NCI-H1105 treated with DMSO at 0.1 percent for 48 hours (cell line): ENCODE measurements around the gene WDR86.
A peak's percentile ranks its signal among the peaks of the same experiment; 100 is the strongest.

ENCODE experiments used
- DNase-seq: peaks from one replicate; lab custom pipeline; 2025; lab: John Stamatoyannopoulos, UW

The WDR86 gene

DNA sequence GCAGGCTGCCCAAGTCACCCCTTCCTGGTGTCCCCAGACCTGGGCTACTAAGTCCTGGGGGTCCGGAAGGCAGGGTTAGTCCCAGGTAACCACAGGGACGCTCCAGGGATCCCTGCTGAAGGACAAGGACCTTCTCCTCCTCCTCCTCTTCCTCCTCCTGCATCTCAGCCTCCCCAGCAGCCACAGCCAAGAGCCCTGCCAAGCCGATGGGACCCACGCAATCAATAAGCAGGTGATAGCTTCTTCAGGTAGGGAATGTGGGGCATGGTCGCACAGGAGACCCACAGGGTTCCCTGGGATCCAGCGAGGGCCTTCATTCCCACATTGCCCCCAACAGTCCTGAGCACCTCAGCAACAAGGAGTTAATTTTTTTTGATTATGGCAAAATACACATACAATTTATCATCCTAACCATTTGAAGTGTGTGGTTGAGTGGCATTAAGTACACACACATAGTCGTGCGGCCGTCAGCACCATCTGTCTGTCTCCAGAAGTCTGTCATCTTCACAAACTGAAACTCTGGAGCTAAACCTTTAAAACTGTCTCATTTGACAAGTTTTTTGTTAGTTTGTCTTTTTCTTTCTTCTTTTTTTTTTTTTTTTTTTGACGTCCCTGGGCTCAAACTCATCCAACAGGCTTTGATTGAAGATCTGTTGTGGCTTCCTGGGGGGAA is 18.0 kb upstream of the WDR86 start:
- no peak for DNase-seq

DNA sequence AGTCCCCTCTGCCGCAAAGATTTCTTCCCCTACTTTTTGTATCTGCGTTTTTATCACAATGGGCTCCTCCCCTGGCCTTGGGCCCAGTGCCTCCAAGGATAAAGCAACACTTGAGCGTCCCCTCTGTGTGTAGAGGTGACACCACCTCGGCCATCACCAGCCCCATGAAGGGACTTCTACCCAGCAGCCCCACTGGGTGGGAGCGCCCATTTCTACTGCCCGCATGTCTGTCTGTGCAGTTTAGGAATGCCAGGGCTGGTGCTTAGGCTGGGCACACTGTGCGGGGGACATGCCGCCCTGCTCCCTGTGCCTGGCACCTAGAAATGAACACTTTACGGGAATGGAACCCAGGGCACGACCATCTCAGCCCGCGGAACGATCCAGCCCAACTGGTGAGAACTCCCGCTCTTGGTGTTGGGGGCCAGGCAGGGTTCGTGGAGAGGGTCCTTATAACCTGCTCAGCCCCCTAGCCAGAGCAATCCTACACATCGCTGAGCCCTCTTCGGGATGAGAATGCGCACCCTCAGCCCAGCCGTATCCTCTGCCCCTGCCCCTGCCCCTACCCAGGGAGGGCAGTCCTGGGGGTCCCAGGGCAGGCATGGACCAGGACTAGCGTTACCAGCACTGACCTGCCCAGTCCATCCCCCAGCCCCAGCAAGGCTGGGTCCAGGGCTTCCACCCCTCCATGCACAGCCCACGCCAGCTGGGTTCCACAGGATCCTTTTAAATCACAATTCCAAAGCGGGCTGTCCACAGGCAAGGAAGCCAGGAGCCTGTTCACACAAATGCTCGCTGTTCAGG is 17.3 kb upstream of the WDR86 start:
- DNase-seq = no peak

DNA sequence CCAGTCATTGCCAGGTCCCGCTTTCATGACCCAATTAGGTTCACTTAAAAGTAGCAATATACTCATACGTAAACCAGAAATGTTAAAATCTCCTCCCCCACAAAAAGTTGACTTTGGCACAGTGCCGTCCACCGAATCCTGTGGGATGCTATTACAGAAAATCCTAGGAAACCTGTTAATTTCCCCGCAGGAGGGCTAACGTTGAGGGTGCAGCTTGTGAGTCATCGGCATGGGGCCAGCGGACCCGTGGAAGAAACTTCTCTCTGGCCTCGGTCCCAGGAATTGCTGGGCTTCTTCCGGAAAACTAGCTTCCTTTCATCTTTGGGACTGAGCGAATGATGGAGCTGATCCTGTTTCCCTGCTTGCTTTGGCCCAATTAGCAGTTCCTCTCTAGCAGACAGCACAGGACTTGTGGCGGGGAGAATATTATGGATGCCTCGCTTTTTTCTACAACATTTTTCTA is 16.6 kb upstream of the WDR86 start:
- no peak for DNase-seq

DNA sequence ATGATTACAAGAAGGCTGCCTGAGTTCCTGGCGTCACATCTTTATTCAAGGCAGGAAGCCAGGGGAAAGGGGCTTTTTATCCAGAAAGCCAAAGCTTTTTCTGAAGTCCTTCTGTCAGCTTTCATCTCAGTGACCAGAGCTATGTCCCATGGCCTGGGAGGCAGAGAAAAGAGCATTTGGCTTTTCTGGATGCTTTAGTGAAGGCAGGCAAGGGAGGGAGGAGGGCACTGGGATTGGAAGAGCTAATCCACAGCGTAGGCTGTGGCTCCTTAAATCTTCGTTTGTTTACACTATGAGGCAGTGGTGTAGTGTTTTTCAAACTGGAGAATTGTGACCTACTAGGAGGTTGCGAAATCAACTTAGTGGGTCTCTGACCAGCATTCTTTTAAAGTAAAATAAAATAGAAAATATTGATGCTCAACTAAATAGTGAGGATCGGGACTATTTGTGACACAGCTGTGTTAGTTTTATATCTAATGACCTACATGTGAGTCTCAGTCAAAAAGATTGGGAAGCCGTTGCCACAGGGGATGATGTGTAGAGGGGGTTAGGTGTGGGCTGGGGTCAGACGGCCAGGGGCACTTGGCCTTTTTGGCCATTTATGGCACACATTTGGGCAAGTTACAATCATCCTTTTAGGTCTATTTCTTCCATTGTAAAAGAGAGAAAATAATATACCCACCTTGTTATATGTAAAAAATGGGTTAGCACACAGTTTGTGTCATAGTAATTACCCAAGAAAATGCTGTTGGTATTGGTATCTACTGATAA is 16.0 kb upstream of the WDR86 start:
- no peak for DNase-seq

DNA sequence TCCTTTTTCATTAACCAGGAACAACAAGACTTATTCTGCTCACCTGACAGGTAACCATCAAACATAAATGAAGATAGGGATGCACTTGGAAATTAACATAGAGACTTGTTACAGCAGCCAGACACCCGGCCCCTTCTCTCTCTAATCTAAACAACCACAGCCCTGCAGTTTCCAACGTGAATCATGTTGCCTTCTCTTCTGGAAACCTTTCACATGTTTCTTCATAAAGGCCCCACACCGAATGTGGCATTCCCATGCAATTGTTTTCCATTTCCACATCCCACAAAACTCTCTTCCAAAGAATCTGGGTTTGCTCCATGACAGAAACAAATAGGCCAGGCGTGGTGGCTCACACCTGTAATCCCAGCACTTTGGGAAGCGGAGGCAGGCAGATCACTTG is 15.0 kb upstream of the WDR86 start:
- no peak for DNase-seq

DNA sequence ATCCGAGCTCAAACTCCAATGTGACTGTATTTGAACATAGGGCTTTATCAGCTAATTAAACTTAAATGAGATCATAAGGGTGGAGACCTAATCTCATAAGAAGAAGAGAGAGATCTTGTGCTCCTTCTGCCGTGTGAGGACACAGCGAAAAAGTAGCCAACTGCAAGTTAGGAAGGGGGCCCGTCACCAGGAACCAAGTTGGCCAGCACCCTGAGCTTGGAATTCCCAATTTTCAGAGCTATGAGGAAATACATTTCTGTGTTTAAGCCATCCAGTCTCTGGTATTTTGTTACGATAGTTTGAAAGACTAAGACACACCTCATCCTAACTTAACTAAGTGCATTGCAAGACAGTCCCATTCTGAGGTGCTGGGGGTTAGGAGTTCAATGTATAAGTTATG is 14.1 kb upstream of the WDR86 start:
- no peak for DNase-seq

DNA sequence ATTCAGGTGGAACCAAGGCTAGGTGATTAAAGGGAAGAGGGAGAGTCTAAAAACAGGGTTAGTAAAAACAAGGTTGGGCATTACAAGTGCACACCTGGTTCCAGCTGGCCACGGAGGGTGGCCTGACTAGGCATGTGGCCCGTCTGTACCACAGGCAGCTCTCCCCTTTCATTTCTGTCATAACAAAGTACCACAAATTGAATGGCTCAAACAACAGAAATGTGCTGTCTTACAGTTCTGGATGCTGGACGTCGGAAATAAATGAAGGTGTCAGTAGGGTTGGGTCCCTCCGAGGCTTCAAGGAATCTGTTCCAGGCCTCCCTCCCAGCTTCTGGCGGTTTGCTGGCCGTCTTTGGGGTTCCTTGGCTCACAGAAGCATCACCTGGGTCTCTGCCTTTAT is 13.4 kb upstream of the WDR86 start:
- no peak for DNase-seq

DNA sequence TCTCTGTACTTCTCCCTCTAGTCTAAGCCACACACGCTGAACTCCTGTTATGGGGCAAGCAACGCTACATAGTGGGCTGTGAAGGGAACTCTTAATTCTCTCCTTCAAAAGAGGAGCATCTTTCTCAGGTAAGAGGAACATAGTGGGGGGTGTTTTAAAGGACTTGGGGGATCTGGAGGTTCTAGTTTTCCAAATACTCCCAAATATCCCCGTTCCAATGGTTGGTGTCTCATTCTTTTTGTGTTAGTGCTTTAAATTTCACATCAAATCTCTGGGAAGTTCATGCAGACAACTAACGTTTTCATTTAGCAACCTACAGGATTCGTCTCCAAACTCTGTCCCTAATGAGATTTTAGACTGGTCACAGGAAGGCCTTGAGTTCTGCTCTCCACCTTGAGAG is 12.4 kb upstream of the WDR86 start:
- no peak for DNase-seq

DNA sequence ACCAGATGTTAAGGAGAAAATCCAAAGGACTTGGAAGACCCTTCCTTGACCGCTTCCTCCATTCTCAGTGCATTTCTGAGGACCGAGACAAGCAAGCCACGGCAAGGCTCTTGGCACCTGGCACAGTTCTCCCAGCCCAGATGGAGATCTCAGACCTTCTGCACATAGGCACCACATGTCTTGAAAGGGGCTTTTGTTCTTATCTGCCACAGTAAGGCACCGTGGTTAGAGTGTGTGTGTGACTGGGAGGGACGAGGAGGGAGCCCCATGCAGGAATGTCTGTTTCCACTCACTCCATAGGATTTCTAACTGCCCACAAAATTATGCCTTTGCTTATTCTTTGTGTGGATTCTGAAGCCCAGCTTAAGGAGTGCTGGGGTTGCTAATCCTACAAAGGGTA is 10.3 kb upstream of the WDR86 start:
- DNase-seq = no peak

DNA sequence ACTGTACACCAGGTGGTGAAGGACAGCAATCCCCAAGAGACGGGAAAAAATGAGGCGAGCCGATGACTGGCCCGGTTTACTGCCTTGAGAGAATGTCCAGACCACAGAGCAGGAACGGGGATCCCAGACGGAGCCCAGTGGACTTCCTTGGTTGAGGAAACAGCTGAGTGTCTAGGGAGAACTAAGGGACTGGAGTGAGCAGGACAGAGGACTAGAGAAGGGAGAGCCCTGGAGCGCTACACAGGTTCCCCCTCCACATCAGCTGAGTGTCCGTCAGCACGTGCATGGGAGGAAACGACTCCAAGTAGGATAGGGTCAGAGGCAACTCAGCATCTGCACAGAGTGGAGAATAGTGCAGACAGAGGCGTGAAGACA is 7.1 kb upstream of the WDR86 start:
- no peak for DNase-seq

DNA sequence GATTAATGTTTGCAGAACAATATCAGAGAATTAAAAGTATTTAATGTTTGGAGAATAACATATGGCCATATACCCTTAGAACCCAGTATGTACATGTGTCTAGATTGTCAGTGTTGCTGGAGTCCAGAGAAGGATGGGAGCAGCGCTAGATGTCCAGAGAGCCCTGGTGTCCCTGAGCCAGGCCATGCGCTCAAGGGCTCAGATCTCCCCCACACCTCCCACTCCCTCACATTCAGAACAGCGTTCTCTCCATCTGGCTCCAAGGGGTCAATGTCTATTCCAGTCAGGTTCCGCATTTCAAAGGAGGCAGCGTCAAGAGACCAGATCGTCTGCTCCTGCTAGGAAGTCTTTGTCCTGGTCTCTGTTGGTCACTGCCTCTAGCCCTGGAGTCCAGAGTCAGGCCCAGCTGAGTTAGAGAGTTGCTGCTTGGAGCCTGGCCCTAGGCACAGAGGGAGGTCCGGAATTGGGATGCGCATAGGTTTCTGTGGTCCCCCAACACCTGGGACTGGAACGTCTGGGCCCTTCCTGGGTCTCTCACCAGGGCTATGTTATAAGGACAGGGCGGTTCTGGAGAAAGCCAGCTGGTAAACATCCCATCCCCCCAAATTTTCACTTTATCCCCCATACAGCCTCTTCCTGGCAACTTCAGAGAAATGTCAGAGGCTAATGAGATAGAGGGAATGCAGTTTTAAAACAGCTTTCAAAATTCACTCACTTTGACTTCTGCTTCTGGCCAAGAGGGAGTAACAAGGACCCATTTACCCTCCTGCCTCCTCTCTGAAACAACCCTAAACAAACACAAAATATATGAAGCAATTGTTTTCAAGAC is 6.5 kb upstream of the WDR86 start:
- no peak for DNase-seq

DNA sequence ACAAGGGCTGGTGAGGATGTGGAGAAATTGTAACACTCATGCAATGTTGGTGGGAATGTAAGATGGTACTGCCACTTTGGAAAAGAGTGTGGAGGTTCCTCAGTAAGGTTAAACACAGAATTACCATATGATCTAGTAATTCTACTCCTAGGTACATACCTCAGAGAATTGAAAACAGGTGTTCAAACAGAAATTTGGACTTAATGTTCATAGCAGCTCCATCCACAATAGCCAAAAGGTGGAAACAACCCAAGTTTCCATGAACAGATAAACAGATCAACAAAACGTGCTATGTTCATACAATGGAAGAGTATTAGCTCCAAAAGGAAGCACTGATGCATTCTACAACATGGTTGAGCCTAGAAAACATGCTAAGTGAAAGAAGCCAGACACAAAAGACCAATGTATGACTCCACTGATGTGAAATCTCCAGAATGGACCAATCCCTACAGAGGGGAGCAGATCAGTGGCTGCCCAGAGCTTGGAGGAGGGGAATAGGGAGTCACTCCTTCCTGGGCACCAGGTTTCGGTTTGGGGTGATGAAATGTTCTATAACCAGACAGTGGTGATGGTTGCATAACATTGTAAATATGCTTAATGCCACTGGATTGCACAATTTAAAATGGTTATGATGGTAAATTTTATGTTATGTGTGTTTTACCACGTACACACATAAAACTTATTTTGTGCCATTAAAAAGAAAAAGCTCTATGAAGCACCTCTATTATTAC is 5.7 kb upstream of the WDR86 start:
- DNase-seq = no peak

DNA sequence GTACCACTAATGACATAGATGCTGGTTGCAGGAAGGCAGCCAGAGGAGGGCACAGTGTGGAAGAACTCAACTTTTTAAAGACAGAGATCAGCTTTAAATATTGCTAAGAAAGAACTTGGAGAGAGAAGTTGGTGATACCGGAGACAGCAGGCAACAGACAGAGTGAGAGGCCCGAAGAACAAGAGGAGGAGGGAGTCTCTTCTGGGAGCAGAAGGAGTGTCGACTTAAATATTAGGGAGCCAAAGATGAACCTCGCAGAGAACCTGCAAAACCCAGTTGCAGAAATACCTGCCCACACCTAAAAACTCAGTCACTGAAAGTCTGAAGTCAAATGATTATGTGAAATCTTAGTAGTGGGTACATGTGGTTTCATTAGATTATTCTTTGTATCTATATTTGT is 3.4 kb upstream of the WDR86 start:
- DNase-seq = no peak

DNA sequence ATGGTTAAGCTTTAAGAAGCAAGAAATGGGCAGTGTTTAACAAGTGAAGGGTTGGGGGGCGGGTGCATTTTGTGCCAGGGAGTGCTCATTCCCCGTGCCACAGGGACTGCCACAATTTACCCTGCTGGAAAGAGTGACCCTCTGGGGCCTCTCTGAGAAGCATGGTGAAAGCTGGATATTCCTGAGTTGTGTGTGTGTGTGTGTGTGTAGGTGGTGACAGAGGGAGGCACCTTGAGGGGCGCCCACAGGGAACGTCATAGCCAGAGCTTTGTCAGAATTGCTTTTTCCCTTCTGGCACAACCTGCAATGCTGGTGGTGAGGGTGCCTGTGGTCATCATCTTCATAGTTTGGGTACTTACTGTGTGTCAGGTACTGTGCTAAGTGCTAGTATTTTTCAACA is 2.5 kb upstream of the WDR86 start:
- no peak for DNase-seq

DNA sequence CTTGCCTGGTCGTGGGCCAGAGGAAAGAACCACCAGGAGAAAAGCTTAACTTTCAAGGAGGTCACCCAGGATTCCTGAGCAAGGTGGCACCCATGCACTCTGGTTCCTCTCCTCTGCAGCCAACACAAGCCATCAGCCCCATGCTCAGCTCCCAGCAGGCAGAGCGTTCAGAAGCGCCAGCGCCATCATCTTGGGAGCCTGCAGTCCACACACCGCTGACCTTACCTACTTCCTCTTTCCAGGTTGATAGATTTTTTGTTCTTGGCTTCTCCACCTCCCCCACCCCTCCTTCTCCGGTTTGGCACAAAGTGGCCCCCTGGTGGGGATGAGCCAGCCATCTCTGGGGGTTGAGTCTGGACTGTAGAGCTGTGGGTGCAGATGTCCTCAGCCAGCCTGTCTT is 1.7 kb upstream of the WDR86 start:
- DNase-seq = no peak

DNA sequence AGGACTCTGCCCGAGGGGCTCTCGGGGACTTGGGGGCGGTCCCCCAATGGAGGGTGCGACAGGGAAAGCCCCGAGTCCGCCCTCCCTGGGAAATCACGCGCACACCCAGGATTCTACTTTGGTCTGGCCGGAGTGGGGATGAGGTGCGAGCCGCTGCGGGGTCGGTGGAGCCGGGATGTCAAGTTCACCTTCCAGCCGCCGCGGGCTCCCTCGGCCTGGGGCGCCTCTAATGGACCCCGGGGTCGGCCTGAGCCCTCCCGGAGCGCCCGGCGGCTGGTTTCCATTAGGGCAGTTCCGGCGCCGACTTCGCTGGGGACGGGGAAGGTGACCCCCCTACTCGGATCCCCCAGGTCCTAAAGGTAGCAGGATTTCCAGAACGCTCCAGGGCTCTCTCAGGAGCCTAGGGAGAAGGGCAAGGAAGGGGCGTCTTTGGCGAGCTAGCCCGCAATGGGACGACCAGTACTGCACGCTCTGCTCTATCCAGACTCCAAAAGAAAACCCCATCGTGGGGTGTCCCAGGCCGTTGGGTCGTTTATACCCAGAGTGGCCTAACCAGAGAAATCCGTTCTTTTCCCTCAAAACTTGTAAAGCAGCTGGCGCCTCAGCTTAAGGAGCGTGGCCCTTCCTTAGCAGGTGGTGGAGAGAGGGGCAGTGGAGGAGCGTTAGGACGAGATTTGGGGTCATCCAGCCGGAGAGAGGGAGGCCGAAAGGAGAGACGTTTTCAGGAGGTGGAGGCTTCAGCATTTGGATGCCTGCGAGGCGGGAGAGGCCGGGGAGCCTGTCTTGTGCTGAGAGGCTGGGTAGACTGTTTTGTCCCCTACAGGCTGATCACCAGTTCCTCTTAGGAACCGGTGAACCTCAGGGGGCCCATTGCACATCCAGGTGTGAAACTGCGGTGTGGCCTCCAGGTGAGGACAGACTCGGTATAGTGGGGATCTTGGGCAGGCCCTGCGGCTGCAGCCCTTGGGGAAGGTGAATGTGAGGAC is 860 bp upstream of the WDR86 start:
- peak; percentile 19 for DNase-seq

DNA sequence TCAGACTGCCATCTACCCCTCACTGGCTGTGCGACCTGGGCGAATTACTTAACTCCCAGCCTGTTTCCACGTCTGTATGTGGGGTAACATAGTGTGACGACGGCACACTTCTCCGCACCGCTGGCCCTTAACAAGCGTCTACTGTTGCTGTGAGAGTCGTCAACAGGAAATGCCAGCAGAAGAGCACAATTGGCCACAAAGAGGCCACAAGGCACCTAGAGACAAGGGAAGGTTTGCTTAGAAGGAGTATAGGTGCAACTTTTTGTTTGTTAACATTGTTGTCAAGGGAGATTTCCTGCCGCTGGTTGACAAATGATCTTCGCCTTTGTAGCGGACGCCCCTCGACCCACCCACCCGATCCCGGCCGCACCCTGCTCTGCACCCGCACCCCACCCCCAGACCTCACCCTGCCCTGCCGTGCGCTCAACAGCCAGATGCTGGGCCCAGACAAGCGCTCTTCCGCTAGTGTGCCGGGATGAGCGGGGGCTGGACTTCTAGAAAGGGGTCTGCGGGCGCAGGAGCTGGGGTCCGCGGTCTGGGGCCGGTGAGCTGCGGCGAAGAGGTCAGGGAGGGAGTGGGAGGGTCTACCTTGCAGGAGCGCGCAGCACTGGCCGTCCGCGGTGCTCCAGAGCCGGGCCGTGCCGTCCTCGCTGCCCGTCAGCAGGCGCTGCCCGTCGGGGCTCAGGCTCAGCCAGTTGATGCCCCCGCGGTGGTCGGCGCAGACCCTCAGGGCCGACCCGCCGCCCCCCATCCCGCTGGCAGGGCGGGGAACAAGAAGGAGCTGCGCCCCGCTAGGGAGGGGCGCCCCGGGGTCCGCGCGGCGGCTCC is 785 bp downstream of the WDR86 start:
- no peak for DNase-seq

DNA sequence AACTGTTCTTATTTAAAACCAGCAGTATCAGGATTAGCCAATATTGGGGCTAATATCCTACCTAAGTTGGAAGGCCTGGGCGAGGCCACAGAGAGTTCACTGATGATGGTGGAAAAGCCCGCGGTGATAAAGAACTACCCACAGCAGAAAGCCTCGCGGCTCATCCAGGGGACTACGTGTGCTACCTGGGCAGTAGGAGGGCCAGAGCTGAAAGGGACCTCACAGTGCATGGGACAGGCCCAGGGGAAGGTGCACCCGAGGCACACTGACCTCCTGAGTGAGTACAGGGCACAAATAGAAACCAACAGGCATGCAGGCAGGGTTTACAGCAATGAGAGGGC is 1.4 kb downstream of the WDR86 start:
- DNase-seq = no peak

DNA sequence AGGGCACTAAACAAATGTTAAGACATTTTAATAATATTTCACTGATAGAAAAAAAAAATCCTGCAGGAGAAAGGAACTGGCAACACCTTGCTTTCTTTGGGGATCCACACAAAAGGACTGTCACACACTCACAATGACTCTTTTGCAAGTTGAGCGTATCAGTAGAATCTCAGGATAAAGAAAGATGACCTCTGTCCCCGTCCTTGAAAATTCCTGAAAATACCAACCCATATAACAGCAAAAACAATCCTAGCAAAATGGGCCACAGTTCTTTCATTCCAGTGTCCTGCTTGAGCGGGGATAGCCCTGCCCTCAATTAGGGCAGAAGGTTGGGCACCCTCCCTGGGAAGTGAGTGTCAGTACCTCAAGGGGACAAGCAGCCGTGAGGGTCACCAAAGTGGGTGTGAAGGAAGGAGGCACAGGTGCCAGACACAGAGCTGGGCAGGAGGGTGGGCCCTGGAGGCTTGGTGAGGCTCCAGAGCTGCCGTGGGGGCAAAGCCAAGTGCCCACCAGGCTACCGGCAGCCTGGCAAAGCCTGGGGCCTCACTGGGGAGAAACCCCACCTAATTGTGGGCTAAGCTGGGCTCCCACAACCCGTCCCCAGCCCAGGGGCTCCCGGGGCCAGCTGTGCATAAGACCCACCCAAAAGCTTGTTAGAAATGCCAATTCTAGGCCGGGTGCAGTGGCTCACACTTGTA is 2.8 kb downstream of the WDR86 start:
- no peak for DNase-seq
